Activated CD8-positive, alpha-beta memory T cell treated with anti-CD3 and anti-CD28 coated beads, Interleukin-2, amount 50 U/mL, for 1 hour (primary cell): ENCODE measurements around the gene PAK3.

Experiments
- DNase-seq: peaks from one replicate; pipeline ENCODE4 v3.0.0-alpha.2; 2020; ENCODE audit errors: extremely low read depth

PAK3 gene

GRCh38 chrX:111262086-111262485, 166.1 kb downstream of the PAK3 start:
- no peak for DNase-seq

- no peak for DNase-seq
Measured at GRCh38 chrX:111264385-111264784, 168.4 kb downstream of the PAK3 start.

- no peak for DNase-seq
Measured at GRCh38 chrX:111265486-111265885, 169.5 kb downstream of the PAK3 start.

DNA sequence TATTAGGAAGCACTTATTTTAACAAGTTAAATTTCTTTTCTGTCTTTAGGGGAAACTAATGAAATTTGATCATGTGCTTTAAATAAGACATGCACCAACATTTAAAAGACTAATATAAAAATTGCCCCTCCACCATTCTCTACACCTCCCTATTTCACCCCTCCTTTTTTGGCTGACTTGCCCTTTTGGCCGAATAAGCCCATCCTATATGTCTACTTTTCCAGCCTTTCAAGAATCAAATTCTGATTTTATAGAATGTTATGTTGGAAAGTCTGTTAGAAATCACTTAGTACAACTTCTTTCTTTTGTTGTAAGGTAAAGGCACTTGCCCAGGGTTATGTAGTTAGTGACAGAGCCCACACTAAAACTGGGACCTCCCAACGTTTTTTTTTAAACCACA, 172.5 kb downstream of the PAK3 start:
- DNase-seq: no peak

DNA sequence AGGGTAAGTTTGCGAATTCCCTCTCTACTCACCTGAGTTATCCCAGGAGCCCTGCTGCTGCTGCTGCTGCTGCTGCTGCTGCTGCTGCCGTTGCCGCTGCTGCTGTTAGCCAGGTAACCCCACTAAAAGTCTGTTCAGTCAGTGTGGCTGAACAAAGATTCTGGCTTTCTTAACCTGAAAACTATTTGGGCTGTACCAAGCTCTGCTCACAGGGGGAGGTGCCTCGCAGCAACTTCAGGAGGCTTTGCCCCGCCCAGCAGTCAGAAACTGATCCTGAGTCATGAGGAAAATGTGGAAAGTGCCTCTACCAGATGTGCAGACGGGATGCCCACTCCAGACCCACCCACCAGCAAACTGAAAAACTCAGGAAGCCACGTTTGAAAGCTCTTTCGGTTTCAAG, 174.3 kb downstream of the PAK3 start, which contains the start of gene CAPN6:
Gene CAPN6, minus strand, starts transcription at position 145 of the 400 bp plus-strand sequence. CDS start 6,547 bp downstream, outside the sequence.
- no peak for DNase-seq
